MM.1S (cell line): ENCODE measurements around the gene WDR41.

ENCODE experiments used
- DNase-seq: peaks from one replicate; pipeline ENCODE4 v3.0.0-alpha.2; 2015
- H2AFZ ChIP-seq: fragments of 300-600 bp; sonication (generic); 2 replicates; pipeline ENCODE4 v1.6.0; 2016; ENCODE audit warnings: antibody characterized with exemption, low read length
- H3F3A ChIP-seq: fragments of 300-600 bp; sonication (generic); 2 replicates; pipeline ENCODE4 v1.6.1; 2016; ENCODE audit warnings: mild to moderate bottlenecking, antibody characterized with exemption, low read length, moderate library complexity, mixed read lengths; ENCODE audit not compliant: insufficient read depth
- H3K27ac ChIP-seq: fragments of 300-600 bp; sonication (generic); 2 replicates; pipeline ENCODE4 v1.5.1; 2016; ENCODE audit warnings: mild to moderate bottlenecking, low read length
- H3K27me3 ChIP-seq: fragments of 300-600 bp; sonication (generic); replicated peaks from 2 replicates; pipeline ENCODE4 v1.6.0; 2016; ENCODE audit warnings: low read length; ENCODE audit not compliant: insufficient read depth
- H3K36me3 ChIP-seq: fragments of 300-600 bp; sonication (generic); replicated peaks from 2 replicates; pipeline ENCODE4 v1.6.1; 2016; ENCODE audit warnings: mild to moderate bottlenecking, low read length, mixed read lengths; ENCODE audit not compliant: insufficient read depth
- H3K4me1 ChIP-seq: fragments of 300-600 bp; sonication (generic); 2 replicates; pipeline ENCODE4 v1.6.1; 2016; ENCODE audit warnings: low read length, mixed read lengths
- H3K4me2 ChIP-seq: fragments of 300-600 bp; sonication (generic); 2 replicates; pipeline ENCODE4 v1.6.0; 2016; ENCODE audit warnings: low read depth, low read length
- H3K4me3 ChIP-seq: fragments of 300-600 bp; sonication (generic); 2 replicates; pipeline ENCODE4 v1.5.1; 2016; ENCODE audit warnings: low read length, mixed read lengths
- H3K79me2 ChIP-seq: fragments of 300-600 bp; sonication (generic); 2 replicates; pipeline ENCODE4 v1.6.1; 2016; ENCODE audit warnings: mixed run types, low read length, mixed read lengths
- H3K9ac ChIP-seq: fragments of 300-600 bp; sonication (generic); 2 replicates; pipeline ENCODE4 v1.6.1; 2016; ENCODE audit warnings: low read length, mixed read lengths
- H3K9me2 ChIP-seq: fragments of 300-600 bp; sonication (generic); replicated peaks from 2 replicates; pipeline ENCODE4 v1.6.1; 2016; ENCODE audit warnings: mild to moderate bottlenecking, low read length, mixed read lengths; ENCODE audit not compliant: insufficient read depth
- H3K9me3 ChIP-seq: fragments of 300-600 bp; sonication (generic); replicated peaks from 2 replicates; pipeline ENCODE4 v1.6.1; 2016; ENCODE audit warnings: mild to moderate bottlenecking, low read length, mixed read lengths; ENCODE audit not compliant: insufficient read depth
- H4K20me1 ChIP-seq: fragments of 300-600 bp; sonication (generic); 2 replicates; pipeline ENCODE4 v1.6.1; 2016; ENCODE audit warnings: mild to moderate bottlenecking, low read length, moderate library complexity, mixed read lengths; ENCODE audit not compliant: insufficient read depth
- EZH2 ChIP-seq: fragments of 300-600 bp; sonication (generic); optimal IDR thresholded peaks from 2 replicates; pipeline ENCODE3; 2017; ENCODE audit warnings: low read depth, mild to moderate bottlenecking, antibody characterized with exemption, low read length, mixed read lengths
- EZH2phosphoT487 ChIP-seq: fragments of 300-600 bp; sonication (generic); IDR thresholded peaks from 2 replicates; pipeline ENCODE4 v1.6.1; 2018; ENCODE audit warnings: antibody characterized with exemption, low read length
- TF ChIP-seq, protein P1 (sequence below): fragments of 300-600 bp; sonication (generic); IDR thresholded peaks from 2 replicates; pipeline ENCODE4 v1.5.1; 2016; ENCODE audit warnings: antibody characterized with exemption, low read length, mixed read lengths

Gene WDR41

DNA sequence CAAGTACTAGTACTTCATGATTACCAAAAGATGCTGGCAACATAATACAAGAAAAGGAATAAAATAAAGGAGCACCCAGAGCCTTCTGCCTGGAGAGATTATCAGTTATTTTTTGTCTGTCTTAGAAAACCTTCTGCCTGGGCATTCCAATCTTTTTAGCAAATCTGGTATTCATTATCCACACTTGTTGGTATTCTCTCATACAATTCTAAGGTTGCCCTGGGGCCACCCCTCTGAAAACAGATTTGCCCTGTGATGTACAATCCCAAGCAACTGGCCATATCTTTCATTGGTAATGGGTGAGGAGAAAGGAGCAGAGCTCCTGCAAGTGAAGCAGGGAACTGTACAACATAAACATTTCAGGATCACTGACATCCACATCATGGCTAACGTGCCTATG is 47.8 kb downstream of the WDR41 start:
- Histone ChIP-seq H3K27ac (no peak overlapping the region), H4K20me1 (no peaks in the 10 kb centered on the region), H2AFZ (no peak overlapping the region), H3K27me3 (no peaks in the 10 kb centered on the region), H3F3A (no peaks in the 10 kb centered on the region), H3K79me2 (no peaks in the 10 kb centered on the region), H3K9me2 (no peaks in the 10 kb centered on the region), H3K4me3 (no peak overlapping the region), H3K9ac (no peak overlapping the region), H3K4me2 (no peak overlapping the region), H3K9me3 (no peaks in the 10 kb centered on the region), H3K36me3 (no peaks in the 10 kb centered on the region), H3K4me1 (peaks cover under 1% of the 10 kb centered on the region; the same call in 1 of the 2 replicates)
- DNase-seq, result no peak
- TF ChIP-seq EZH2phosphoT487, result no peak
- TF ChIP-seq, protein P1, sequence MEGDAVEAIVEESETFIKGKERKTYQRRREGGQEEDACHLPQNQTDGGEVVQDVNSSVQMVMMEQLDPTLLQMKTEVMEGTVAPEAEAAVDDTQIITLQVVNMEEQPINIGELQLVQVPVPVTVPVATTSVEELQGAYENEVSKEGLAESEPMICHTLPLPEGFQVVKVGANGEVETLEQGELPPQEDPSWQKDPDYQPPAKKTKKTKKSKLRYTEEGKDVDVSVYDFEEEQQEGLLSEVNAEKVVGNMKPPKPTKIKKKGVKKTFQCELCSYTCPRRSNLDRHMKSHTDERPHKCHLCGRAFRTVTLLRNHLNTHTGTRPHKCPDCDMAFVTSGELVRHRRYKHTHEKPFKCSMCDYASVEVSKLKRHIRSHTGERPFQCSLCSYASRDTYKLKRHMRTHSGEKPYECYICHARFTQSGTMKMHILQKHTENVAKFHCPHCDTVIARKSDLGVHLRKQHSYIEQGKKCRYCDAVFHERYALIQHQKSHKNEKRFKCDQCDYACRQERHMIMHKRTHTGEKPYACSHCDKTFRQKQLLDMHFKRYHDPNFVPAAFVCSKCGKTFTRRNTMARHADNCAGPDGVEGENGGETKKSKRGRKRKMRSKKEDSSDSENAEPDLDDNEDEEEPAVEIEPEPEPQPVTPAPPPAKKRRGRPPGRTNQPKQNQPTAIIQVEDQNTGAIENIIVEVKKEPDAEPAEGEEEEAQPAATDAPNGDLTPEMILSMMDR, result no peak

DNA sequence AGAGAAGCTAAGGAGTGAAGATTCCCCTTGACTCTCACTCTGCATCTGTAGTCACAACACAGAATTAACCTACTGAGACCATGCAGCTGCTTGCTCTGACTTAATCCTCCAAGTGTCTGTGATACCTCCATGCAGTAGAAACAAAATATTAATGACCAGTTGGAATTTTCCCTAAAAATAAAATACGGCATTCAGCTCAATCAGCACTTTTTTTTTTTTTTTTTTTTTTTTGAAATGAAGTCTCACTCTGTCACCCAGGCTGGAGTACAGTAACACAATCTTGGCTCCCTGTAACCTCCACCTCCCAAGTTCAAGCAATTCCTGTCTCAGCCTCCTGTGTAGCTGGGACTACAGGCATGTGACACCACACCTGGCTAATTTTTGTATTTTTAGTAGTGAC is 48.4 kb downstream of the WDR41 start:
- DNase-seq, result no peak
- no peaks in the 10 kb centered on the region for H3F3A ChIP-seq

DNA sequence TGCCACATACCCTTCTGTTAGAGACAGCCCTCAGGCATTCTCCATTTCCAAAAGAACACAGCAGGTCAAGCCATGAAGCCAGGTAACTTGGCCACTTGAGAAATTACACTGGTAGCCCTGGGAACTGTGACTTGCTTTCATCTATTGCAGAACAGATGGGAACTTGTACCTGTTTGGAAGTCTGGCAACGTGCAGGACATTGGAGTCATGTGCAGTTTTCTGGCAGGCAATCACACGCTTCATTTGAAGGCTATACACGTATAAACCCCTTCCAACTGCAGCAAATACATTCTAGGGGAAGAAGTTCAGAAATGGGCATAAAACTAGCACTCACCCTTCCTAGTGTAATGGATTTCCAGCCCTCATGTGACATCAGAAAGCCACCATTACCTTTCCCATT is 54.0 kb downstream of the WDR41 start:
- H4K20me1 ChIP-seq, result no peaks in the 10 kb centered on the region
- no peaks in the 10 kb centered on the region for H3K9me3 ChIP-seq
- H3F3A ChIP-seq, result no peaks in the 10 kb centered on the region
- no peak overlapping the region for H3K9ac ChIP-seq
- no peaks in the 10 kb centered on the region for H3K79me2 ChIP-seq
- H3K4me3 ChIP-seq, result no peak overlapping the region
- no peaks in the 10 kb centered on the region for H3K27me3 ChIP-seq
- H3K4me1 ChIP-seq, result no peaks in the 10 kb centered on the region
- DNase-seq, result no peak
- H3K27ac ChIP-seq, result no peak overlapping the region
- TF ChIP-seq, protein P1, result no peak
- no peak for TF ChIP-seq EZH2phosphoT487
- no peak for TF ChIP-seq EZH2
- H3K36me3 ChIP-seq, result no peaks in the 10 kb centered on the region
- no peak overlapping the region for H2AFZ ChIP-seq
- H3K4me2 ChIP-seq, result no peak overlapping the region
- H3K9me2 ChIP-seq, result no peaks in the 10 kb centered on the region

More for the DNA sequence above, 48.4 kb downstream of the WDR41 start:
- H3K27me3 ChIP-seq, result no peaks in the 10 kb centered on the region
- H3K36me3 ChIP-seq, result no peaks in the 10 kb centered on the region
- no peaks in the 10 kb centered on the region for H3K4me1 ChIP-seq
- no peak overlapping the region for H3K9ac ChIP-seq
- H4K20me1 ChIP-seq, result no peaks in the 10 kb centered on the region
- H3K4me3 ChIP-seq, result no peak overlapping the region
- no peaks in the 10 kb centered on the region for H3K9me3 ChIP-seq
- no peaks in the 10 kb centered on the region for H3K79me2 ChIP-seq
- no peak overlapping the region for H3K27ac ChIP-seq
- H2AFZ ChIP-seq, result no peak overlapping the region
- no peak overlapping the region for H3K4me2 ChIP-seq
- TF ChIP-seq EZH2phosphoT487, result no peak
- no peak for TF ChIP-seq EZH2
- TF ChIP-seq, protein P1, result no peak
- no peaks in the 10 kb centered on the region for H3K9me2 ChIP-seq

DNA sequence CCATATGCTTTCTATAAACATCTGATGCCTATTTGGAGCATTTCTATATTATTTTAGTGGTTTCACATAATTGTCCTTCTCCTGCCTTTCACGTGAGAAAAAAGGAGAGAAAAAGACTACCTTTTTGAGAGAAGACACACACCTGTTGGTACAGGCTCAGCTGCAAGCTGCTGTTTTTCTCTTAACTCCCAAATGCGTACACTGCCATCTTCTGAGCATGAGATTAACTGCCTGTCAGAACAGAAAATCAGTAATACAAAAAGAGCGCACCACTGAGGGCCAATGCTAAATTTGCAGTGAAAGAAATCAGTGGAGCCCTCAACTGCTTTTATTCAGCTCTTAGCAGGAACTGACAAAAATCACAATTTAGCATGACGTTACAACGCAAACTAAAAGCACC is 54.9 kb downstream of the WDR41 start:
- no peaks in the 10 kb centered on the region for H3K79me2 ChIP-seq
- no peak overlapping the region for H3K27ac ChIP-seq
- no peak overlapping the region for H3K9ac ChIP-seq
- no peaks in the 10 kb centered on the region for H3K9me2 ChIP-seq
- H3K4me1 ChIP-seq, result no peaks in the 10 kb centered on the region
- no peaks in the 10 kb centered on the region for H3K36me3 ChIP-seq
- H3K9me3 ChIP-seq, result no peaks in the 10 kb centered on the region
- H3K27me3 ChIP-seq, result no peaks in the 10 kb centered on the region
- no peaks in the 10 kb centered on the region for H3F3A ChIP-seq
- H2AFZ ChIP-seq, result no peak overlapping the region
- no peak overlapping the region for H3K4me3 ChIP-seq
- TF ChIP-seq EZH2 (no peak), EZH2phosphoT487 (no peak)
- TF ChIP-seq, protein P1, result no peak
- no peak for DNase-seq
- no peaks in the 10 kb centered on the region for H4K20me1 ChIP-seq
- H3K4me2 ChIP-seq, result no peak overlapping the region
